GM19023 (cell line): Measurements from ENCODE around the gene PPP1R15B.
A peak's percentile ranks its signal among the peaks of the same experiment; 100 is the strongest.

Experiments used
- ATAC-seq: cut with Tn5 transposase; IDR thresholded peaks from one replicate; pipeline ENCODE4 v1.9.1; 2021; ENCODE audit warnings: mild to moderate bottlenecking, moderate library complexity; ENCODE audit not compliant: unreplicated experiment

PPP1R15B gene

GRCh38 chr1:204421441-204421840 lies 9.8 kb upstream of the PPP1R15B start:
- no peak for ATAC-seq

GRCh38 chr1:204420039-204421004 lies 8.7 kb upstream of the PPP1R15B start:
- no peak for ATAC-seq

DNA sequence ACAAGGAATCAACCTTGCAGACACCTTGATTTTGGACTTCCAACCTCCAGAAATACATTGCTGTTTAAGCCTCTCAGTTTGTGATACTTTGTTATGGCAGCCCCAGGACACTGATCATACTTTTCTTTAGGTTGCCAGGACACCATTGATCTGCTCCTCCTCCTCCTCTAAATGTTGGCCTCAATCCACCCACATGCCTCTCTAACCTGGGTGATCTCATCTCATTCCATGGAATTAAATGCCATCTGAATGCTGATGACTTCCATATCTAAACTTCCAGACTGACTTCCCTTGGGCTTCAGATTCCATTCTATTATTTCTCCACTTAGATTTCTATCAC lies 7.4 kb upstream of the PPP1R15B start:
- no peak for ATAC-seq

DNA sequence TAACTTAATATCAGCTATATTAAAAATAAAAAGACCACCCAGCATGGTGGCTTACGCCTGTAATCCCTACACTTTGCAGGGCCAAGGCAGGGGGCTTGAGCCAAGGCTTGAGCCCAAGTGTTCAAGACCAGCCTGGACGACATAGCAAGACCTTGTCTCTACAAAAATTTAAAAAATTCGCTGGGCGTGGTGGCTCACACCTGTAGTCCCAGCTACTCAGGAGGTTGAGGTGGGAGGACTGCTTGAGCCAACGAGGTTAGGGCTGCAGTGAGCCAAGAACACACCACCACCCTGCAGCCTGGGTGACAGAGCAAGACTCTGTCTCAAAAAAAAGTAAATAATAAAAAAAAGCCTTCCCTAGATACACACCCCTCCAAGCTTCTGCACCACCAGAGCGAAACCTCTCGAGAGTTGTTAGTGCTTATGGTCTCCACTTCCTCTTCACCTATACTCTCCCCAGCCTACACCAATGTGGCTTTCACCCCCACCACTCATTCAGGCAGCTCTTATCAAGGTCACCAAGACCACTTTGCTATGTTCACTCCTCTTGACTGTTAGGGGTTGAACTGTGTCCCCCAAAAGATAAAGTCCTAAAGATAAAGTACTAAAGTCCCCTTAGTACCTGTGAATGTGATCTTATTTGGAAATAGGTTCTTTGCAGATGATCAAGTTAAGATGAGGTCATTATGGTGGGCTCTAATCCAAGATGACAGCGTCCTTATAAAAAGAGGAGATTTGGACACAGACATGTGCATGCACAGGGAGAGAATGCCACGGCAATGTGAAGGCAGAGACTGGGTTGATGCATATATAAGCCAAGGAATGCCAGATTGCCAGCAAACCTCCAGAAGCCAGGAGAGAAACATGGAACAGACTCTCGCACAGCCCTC lies 6.8 kb upstream of the PPP1R15B start:
- no peak for ATAC-seq

GRCh38 chr1:204417074-204417997 lies 5.7 kb upstream of the PPP1R15B start:
- no peak for ATAC-seq

- ATAC-seq = no peak
These were observed 5.0 kb upstream of the PPP1R15B start for GRCh38 chr1:204416589-204417073.

DNA sequence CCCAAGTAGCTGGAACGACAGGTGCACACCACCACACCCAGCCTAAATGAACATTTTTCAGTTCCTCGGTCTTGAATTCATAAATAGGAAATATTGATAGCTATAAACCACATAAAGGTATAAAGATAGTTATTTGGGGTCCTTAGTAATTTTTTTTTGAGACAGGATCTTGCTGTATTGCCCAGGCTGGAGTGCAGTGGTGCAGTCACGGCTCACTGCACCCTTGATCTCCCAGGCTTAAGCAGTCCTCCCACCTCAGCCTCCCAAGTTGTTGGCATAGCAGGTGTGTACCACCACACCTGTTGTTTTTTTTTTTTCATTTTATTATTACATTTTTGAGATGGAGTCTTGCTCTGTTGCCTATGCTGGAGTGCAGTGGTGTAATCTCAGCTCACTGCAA lies 3.7 kb upstream of the PPP1R15B start:
- no peak for ATAC-seq

DNA sequence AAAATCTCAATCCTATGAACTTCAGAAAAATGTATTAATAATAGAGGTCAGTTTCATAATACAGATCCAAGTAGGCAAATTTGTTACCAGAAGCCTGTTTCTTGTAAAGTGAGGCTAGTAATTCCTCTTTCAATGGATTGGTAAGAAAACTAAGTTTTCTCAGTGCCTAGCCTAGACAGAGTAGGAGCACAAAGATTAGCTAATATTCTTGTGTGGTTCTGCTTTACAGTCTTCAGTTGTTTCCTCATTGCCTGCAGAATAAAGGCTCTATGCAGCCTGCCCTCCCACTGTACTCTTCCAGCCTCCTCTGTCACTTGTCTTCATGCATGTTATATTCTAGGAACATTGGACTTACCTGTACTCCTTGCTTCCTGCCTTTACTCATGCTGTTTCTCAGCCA lies 2.4 kb upstream of the PPP1R15B start:
- no peak for ATAC-seq

GRCh38 chr1:204413170-204413535 lies 1.5 kb upstream of the PPP1R15B start:
- ATAC-seq = no peak

DNA sequence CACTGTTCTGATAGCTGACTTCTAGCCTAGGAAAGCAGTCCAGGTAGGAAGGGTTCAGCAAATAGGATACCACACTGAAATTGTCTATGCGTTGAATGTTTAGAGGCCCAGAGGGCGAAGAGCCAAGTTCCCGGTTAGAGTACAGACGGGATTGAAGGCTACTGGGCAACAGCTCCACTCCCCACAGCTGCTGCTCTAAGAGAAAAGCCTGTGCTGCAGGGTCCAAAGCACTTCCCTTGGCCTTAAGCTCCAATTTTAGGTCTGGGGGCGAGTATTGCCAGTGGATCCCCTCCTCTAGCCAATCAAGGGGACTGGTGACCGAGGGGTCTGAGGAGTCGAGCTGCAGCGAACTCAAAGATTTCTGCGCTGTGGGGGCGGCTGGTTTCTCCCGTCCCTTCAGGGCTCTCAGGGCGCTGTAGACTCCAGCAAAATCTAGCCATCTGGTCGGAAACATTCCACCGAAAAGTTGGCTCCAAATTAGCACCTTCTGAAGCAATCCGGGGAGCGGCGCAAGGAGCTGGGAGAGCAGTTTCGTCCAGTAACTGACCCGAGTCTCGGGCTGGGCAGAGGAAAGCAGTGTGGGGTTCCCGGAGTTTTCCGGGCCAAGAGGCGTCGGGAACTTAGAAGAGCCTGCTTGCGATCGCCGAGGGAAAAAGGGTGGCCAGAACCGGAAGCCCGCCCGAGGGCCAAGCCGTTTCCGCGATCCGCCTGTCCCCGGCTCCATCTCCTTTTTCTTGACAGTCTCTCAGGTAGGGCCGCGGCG lies 748 bp downstream of the PPP1R15B start:
- ATAC-seq = peak; percentile 34

DNA sequence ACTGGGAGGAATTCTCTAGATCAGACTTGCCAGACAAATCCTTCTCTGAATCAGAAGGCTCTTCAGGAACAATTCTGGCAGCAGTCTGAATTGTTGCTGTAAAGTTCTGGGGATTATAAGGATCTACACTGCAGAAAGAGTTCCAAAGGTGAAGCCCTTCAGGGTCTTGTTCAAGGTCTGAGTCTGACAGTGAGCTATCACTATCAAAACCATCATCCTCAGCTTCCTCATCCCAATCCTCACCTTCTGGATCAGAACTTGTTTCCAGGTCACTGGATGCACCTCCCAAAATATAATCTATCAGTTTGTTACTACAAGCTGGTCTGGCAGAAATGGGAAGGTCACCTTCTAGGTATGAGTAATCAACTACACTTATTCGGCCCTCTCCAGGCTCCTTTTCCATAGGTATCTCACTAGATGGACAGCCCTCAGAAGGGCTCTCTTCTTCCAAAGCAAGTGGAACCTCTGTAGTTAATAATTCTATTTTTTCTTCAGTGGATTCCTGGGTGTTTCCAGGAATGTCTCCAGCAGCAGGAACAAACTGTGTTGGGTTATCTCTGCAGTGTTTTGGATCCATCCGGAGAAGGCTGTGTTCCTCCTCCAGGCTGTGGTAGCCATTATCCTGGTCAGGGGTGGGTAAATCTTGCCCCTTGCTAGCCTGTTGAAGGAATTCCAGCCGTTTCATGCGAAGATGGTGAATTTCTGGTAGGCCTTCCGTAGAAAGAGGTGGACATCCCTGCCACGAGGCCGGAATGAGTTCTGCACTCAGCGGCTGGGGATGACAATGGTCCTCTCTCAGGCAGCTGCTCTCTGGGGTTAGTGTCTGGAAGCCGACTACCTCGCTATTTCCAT lies 1.6 kb downstream of the PPP1R15B start:
- ATAC-seq = no peak

GRCh38 chr1:204409123-204409522 lies 2.5 kb downstream of the PPP1R15B start:
- ATAC-seq = no peak

DNA sequence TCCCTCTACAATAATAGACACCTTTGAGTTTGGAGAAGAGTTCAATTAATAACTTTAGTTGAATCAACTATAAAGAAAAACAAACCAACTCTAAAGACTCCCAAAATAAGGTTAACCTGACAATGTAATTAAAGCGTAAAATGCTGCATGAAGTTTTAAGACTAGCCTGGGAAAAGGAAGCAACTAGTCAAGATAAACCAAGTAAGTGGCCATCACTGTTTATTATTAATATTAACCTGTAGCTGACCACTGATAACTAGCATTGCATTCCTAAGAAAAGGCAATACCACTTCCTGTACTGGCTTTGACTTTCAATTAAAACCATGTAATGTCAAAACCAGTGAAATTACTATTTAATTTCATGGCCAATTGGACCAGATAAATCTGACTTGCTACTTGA lies 3.0 kb downstream of the PPP1R15B start:
- ATAC-seq = no peak

DNA sequence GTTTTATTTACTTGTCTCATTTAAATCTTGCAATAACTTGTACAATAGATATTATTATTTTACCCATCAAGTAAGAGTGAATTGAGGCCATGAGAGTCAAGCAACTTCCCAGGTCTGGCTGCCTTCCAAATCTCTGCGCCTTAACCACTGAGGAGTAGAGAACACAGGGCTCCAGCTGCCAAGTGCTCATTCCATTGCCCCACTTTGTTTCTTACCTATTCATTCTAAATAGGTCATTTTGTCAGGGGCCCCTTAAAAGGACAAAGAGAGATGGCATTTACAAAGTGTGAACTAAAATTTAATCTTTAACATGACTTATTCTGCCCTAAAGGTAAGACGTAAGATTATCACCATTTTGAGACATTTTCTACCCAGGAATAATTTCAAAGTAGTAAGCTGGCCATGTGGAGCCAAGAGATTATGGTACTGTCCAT lies 3.5 kb downstream of the PPP1R15B start:
- no peak for ATAC-seq

GRCh38 chr1:204407295-204407971 lies 4.2 kb downstream of the PPP1R15B start:
- no peak for ATAC-seq

GRCh38 chr1:204406621-204407020 lies 5.0 kb downstream of the PPP1R15B start:
- ATAC-seq = no peak

- no peak for ATAC-seq
These were observed 5.6 kb downstream of the PPP1R15B start for GRCh38 chr1:204405988-204406387.

DNA sequence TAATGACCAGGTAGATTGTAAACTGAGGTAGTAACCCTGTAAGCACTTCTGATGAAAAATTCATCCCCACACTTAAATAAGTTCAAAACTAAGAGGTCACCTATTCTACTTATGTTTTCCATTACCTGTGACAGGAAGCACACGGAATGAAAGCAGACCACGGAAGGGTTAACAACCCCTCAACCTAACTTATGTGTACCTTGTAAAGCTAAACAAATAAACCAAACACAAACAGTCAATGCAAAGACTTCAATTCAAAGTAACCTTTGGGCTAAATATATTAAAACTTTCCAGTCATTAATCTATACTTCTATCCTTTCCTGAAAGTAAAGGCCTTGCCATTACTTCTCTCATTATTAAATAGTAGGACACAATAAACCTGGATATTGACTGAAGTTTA lies 7.0 kb downstream of the PPP1R15B start:
- ATAC-seq = no peak
